BJ (cell line): ENCODE data around the gene F5. TPM values are rescaled to one million over a fixed set of nuclear protein-coding genes. Genes with fewer than 3 reads are reported as not detected.

Experiments used
- CTCF ChIA-PET: fragments of 350-600 bp; formaldehyde crosslinking; extraction: SDS; loops from one replicate; lab custom pipeline; 2021; ENCODE audit warnings: antibody characterized with exemption, inconsistent platforms; lab: Yijun Ruan, JAX
- POLR2A ChIA-PET: fragments of 300-600 bp; sonication (Branson Sonifier 250); formaldehyde crosslinking; extraction: SDS; loops from one replicate; lab custom pipeline; 2021; ENCODE audit warnings: antibody characterized with exemption; lab: Charles Lee
- DNase-seq: peaks from one replicate; pipeline ENCODE4 v3.0.0-alpha.2; 2011; ENCODE audit warnings: low read depth
- H3K27me3 ChIP-seq: 2 replicates; pipeline ENCODE4 v1.6.0; 2011; ENCODE audit warnings: low read length; ENCODE audit not compliant: control insufficient read depth, insufficient read depth
- H3K36me3 ChIP-seq: 2 replicates; pipeline ENCODE4 v1.5.1; 2011; ENCODE audit warnings: low read length; ENCODE audit not compliant: control insufficient read depth, insufficient read depth
- H3K4me3 ChIP-seq: 2 replicates; pipeline ENCODE4 v1.5.1; 2011; ENCODE audit warnings: low read depth, mild to moderate bottlenecking, control low read depth, low read length
- polyA minus RNA-seq: library from RNA; depleted of rRNA, polyadenylated mRNA; stranded (reverse); fragments of >200 nt; gene quantifications from 2 replicates; pipeline ENCODE4 v1.2.3, GENCODE V29; 2011; rRNA and poly(A)+ RNA removed
- polyA plus RNA-seq: library from polyadenylated mRNA; depleted of rRNA; stranded (reverse); fragments of >200 nt; gene quantifications from 2 replicates; pipeline ENCODE4 v1.2.3, GENCODE V29; 2011; rRNA removed
- TF ChIP-seq, protein P1 (sequence below): IDR thresholded peaks from 2 replicates; pipeline ENCODE4 v1.5.1; 2011; ENCODE audit warnings: low read depth, mild to moderate bottlenecking, control low read depth, inconsistent platforms, low read length, moderate library complexity; ENCODE audit not compliant: insufficient read depth

The F5 gene
- polyA plus RNA-seq (not detected in 2 replicates), polyA minus RNA-seq (not detected in 2 replicates)

DNA sequence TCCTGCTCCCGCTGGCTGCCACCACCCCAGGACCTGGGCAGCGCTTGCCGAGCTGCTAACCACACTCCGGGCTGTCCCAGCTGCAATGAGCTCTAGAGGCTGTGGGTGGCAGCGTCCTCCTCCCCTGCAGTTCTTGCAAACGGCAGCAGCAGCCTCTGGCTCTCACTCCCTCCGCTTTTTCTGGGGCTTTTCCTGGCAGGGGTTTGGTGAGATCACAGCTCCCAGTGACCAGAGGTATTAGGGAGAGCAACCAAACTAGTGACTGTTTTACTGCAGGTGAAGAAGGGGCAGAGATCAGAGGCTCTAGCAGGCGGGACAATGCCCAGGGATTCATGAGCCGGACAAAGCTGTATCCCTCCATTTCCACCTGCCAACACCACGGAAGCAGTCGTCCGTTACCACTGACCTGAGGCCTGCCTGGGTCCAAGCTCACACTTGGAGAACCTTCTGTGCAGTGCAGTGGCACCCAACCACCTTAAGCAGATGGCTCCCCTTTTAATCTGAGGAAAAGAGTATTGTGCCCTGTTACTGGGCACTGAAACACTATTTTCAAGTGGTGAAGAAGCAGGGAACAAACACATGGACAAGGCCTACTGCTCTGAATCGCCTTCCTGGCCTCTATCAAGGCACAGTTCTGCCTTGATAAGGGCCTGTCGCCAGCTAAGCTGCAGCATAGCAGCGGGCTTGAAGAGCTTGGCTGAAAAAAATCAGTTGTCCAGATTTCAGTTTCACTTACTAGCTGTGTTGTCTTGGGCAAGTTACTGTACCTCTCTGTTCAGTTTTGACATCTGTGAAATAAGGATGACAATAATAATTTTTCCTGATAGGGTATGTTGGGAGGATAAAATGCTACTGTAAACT, at the start of gene F5:
TSS of gene F5 (minus strand) at position 87 of the 861 bp plus-strand sequence. CDS start 95 bp downstream, outside the sequence.
- TF ChIP-seq, protein P1, sequence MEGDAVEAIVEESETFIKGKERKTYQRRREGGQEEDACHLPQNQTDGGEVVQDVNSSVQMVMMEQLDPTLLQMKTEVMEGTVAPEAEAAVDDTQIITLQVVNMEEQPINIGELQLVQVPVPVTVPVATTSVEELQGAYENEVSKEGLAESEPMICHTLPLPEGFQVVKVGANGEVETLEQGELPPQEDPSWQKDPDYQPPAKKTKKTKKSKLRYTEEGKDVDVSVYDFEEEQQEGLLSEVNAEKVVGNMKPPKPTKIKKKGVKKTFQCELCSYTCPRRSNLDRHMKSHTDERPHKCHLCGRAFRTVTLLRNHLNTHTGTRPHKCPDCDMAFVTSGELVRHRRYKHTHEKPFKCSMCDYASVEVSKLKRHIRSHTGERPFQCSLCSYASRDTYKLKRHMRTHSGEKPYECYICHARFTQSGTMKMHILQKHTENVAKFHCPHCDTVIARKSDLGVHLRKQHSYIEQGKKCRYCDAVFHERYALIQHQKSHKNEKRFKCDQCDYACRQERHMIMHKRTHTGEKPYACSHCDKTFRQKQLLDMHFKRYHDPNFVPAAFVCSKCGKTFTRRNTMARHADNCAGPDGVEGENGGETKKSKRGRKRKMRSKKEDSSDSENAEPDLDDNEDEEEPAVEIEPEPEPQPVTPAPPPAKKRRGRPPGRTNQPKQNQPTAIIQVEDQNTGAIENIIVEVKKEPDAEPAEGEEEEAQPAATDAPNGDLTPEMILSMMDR = peak; percentile 53
- ChIA-PET POLR2A (no interaction called here), CTCF (interaction anchor here (1.1 kb wide), 1 partner anchor 223 kb away, joined by 8 read pairs; no protein-coding TSS in a partner anchor)
- H3K4me3 ChIP-seq = no peak within 1 kb of the TSS
- no peaks in the 10 kb centered on the region for H3K36me3 ChIP-seq
- DNase-seq = no peak
- peaks cover 2% of the 10 kb centered on the region; the same call in 1 of the 2 replicates for H3K27me3 ChIP-seq

GRCh38 chr1:169634877-169635276, 48.6 kb upstream of the F5 start:
- ChIA-PET CTCF (no interaction called here), POLR2A (no interaction called here)
- TF ChIP-seq, protein P1 = no peak
- Histone ChIP-seq H3K27me3 (no peaks in the 10 kb centered on the region), H3K36me3 (no peaks in the 10 kb centered on the region), H3K4me3 (no peak overlapping the region)
- no peak for DNase-seq

- ChIA-PET POLR2A (no interaction called here), CTCF (no interaction called here)
- Histone ChIP-seq H3K4me3 (no peak overlapping the region), H3K27me3 (no peaks in the 10 kb centered on the region), H3K36me3 (no peaks in the 10 kb centered on the region)
- TF ChIP-seq, protein P1 = no peak
- no peak for DNase-seq
Observed at GRCh38 chr1:169634145-169634544, 47.9 kb upstream of the F5 start.

GRCh38 chr1:169631249-169631648, 45.0 kb upstream of the F5 start:
- Histone ChIP-seq H3K36me3 (no peaks in the 10 kb centered on the region), H3K27me3 (no peaks in the 10 kb centered on the region), H3K4me3 (no peak overlapping the region)
- TF ChIP-seq, protein P1 = no peak
- ChIA-PET CTCF (no interaction called here), POLR2A (no interaction called here)
- no peak for DNase-seq

DNA sequence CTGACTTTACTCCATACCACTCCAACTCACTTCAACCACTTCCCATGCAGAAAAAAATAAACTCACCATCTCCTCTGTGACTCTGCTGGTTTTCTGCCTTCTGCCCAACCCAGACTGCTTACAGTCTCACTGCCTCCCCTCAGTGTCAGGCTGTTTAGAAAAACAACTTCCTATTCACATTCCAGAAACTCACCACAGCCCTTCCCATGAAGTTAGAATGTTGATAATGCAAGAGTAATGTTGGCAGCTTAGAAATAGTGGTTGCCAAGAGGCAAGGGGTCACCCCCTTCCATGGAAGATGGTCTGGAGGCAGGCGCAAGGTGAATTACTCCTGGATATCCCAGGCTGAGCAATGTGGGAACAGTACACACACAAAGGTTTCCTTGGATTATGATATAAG, 43.7 kb upstream of the F5 start, which contains the start of gene SELP:
TSS of gene SELP (minus strand) at position 119 of the 400 bp plus-strand sequence. CDS start at position 69, 50 bp downstream.
- ChIA-PET CTCF (interaction anchor here (0.8 kb wide), 1 partner anchor 12 kb away, joined by 3 read pairs; no protein-coding TSS in a partner anchor), POLR2A (no interaction called here)
- Histone ChIP-seq H3K36me3 (no peaks in the 10 kb centered on the region), H3K4me3 (no peak within 1 kb of the TSS), H3K27me3 (no peaks in the 10 kb centered on the region; the same call in 1 of the 2 replicates)
- DNase-seq = no peak
- TF ChIP-seq, protein P1 = no peak
